Stimulated activated CD8-positive, alpha-beta memory T cell treated with anti-CD3 and anti-CD28 coated beads, Interleukin-4, amount 100 ng/mL, for 48 hours (primary cell): ENCODE data around the gene LRP5.
A peak's percentile ranks its signal among the peaks of the same experiment; 100 is the strongest.

ENCODE experiments used
- DNase-seq: peaks from one replicate; pipeline ENCODE4 v3.0.0-alpha.2; 2020

Gene LRP5

DNA sequence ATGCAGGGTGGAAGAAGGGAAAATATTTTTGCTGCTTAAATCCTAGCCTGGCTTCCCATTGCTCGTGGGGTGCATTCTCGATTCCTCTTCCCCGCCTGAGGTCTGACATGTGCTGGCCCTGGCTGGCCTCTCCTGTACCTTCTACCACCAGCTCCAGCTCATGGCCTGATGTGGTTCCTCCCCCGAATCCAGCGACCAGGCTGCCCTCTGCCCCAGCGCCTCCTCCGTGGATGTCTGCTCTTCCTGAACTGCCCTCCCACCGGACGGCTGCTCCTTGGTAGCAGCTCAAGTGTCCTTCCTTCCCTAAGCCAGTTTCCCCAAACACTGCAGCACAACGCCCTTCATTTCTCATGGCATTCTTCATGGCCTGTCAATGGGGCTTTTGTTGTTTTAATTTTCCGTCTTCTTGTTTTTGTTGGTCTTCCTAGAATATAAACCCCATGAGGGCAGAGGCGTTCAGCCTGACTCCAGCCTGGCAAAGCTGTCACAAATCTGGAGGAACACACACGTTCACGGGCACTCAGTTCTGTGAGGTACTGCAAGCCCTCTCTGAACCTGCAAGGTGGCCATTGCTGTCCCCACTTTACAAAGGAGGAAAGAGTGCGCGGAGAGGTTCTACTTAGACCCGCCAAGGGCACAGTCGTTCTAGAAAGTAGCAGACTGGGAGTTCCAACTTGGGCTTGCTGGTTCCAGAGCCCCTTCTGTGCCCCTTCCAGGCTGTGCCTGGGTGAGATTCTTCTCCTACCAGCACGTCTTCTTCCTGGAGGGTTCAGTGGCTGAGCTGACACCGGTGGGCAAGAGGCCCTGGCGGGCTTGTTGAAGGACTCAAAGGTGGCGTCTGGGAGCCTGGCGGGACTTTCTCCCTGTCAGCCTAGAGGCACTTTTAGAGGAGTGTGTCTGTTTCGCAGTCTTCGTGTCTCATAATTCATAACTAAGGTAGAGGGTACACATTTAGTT is 953 bp upstream of the LRP5 start:
- DNase-seq = no peak

DNA sequence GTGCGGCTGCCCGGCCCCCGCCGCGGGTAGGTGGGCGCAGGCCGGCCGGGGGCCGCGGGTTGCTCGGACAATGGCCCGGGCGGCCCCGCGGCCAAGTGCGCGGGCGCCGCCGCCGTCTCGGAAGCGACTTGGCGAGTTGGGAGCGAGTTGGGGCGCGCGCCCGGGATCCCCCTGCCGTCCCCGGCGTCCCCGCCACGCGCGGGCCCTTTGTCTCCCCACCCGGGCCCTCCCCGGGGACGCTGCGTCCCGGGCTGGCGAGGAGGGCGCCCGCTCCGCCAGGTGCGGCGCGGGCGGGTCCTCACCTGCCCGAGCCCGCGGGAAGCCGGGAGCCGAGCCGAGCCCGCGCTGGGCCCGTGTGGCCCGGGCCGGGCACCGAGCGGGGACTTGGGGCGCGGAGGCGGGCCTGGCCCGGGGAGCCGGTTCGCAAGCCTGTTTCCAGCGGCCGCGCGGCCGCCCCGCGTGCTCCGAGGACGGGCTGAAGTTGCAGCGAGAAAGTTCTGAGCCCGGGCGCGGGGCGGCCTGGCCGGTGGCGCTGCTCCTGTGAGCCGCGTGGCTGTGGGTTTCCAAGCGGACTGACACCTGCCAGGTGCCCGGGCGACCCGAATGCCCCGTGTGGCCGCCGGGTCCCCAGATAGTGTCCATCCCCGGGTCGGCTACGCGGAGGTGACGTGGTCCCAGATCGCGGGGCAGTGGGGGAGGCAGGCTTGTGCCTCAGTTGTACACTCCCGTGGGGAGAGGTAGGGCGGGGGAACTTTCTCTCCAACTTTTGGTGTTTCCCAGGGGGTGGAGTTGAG is 586 bp downstream of the LRP5 start:
- peak; percentile 44 for DNase-seq

- no peak for DNase-seq
These were observed 1.3 kb downstream of the LRP5 start for GRCh38 chr11:68313574-68314202.

DNA sequence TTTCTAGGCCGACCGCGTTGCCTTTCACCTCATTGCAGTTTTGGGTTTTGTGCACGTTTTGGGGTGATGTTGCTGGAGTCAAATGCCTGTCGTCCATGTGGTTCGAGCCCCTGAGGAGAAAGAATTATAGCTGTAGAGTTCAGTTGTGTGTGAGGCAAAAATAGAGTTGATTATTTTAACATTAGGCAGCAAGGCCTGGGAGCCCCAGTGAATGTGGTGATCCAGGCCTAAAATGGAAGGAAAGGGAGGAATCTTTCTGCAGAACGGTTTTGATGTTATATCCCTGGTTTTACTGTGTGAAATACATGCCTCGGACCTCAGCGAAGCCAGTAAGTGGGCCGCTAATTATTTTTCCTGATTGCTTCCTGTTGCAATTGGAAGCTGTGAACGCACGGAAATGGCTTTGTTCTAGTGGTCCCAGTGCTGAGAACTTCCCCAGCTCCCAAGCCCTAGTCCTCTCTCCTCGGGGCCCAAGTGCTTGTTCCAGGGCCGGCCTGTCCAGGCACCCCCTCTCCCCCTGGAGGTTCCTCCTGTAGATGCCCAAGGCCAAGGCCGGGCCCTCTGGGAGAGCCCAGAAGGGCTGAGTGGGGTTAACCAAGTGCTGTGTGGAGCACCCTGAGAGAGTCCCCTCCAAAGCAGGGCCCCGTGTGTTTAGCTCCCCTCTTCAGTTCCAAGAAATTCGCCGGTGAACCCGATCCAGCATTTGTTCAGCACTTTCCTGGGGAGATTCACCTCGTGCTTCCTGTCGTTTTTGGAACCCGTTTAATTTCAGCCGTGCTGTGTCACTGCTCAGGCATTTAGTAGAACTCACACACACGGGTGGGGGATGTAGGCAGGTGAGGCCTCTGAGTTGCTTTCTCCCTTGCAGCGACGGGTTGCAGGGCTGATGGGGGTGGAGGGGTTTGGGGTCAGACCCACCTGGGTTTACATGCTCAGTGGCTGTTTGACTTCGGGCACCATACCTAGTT is 2.1 kb downstream of the LRP5 start:
- no peak for DNase-seq

DNA sequence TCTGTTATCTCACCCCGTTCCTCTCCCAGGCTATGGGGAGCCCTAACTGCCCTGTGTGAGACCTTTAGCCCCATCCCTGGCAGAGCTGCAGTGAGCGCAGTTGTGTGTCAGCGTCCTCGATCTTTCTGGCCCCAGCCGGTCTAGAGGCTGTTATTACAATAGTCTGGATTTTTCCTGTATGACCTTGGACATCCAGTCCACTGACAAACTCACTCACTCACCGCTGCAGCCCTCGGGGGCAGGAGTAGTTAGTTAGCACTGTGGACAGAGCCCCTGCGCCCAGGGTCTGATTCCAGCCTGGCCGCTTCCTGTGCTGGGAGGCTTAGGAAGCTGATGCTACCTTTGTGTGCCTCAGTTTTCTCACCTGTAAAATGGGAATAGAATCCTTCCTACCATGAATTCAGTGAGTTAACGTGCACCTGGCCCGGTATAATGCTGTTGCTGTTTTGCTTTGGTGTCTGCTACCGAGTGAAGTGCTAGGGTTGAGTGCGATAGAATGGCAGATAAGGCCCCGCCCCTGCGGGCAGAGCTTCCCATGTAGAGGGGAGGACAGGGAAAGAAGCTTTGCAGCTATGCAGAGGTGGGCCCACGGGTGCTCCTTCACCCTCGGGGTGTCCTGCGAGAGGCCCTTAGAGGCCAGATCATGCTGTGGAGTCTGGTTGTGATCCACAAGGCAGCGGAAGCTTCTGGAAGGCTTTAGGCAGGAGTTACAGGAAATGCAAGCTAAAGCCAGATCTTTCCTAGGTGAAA is 3.0 kb downstream of the LRP5 start:
- DNase-seq = no peak

DNA sequence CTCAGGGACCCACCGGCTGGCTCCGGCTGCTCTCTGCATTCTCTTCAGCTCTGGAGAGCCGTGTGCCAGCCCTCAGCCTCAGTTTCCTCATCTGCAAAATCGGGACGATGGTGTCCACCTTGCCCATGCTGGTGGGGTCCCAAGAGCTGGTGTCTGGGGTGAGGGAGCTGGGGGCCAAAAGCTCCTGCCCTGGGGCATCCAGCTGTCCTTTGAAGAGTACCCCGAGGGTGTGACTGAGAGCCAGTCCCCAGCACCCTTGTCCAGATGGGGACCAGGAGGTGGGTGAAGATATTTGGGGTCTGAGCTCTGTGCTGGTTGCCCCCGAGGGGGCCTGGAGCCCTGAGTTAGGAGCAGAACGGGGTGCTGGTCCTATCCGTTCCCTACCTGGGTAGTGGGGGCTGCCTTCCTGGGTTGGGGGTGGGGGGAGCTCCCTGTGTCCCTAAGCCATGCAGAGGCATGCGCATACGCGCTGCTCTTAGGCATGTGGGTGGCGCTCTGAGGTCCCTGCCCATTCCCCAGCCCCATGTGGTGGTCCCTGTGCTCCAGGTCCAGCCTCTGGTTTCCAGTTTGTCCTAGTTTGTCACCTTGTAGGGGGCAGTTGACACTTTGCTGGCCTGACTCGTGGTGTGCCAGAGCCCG is 4.9 kb downstream of the LRP5 start:
- no peak for DNase-seq

- no peak for DNase-seq
These were observed 9.1 kb downstream of the LRP5 start for GRCh38 chr11:68321293-68322051.

DNA sequence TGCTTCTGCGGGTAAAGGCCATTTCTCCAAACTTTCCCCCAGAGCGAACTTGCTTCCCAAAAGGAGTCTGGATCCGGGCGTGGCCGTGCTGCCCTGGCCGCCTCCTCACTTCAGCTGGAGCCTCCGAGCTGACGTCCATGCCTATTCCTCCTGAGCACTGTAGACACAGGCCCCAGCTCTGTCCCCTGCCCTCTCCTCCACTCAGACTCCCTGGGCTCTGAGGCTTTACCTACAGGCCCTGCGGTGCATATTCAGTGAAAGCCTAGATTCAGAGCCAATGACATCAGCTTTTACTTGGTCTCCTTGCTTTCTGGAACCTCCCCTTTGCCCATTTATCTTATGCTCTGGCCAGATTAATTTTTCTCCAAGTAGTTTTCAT is 9.7 kb downstream of the LRP5 start:
- DNase-seq = no peak

- no peak for DNase-seq
These were observed 11.8 kb downstream of the LRP5 start for GRCh38 chr11:68324241-68324640.

DNA sequence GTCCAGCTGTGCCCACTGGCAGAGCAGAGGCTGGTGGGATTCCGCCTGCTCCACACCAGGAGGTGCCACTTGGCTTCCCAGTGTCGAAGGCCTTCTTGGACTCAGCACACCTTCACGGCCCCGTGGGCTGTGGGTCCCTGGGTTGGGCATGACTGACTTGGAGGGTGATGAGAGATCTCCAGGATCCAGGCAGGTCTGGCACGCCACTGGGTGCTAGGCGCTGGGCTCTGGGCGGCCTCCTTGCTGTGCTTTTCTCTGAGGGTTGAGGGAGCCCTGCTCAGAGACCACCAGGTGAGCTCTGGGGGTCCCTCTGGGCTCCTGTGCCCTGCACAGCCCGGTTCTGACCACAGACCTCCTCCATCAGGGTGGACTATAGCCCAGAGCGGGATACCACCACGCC is 12.3 kb downstream of the LRP5 start:
- no peak for DNase-seq

- no peak for DNase-seq
These were observed 13.0 kb downstream of the LRP5 start for GRCh38 chr11:68325183-68325906.

GRCh38 chr11:68325907-68326220 is 13.5 kb downstream of the LRP5 start:
- DNase-seq = no peak

- DNase-seq = no peak
These were observed 14.2 kb downstream of the LRP5 start for GRCh38 chr11:68326334-68327215.

GRCh38 chr11:68327586-68328370 is 15.4 kb downstream of the LRP5 start:
- DNase-seq = no peak

GRCh38 chr11:68328374-68329091 is 16.1 kb downstream of the LRP5 start:
- DNase-seq = peak; percentile 43

GRCh38 chr11:68329536-68329935 is 17.1 kb downstream of the LRP5 start:
- DNase-seq = no peak
